HCT116 (cell line): Measurements from ENCODE around the gene KCNK3. TPM values are rescaled to one million over a fixed set of nuclear protein-coding genes. Genes with fewer than 3 reads are reported as not detected.

Source experiments
- ATAC-seq: fragments of 200-7000 bp; cut with Tn5 transposase; 2 replicates; pipeline ENCODE4 v1.9.1; 2020; ENCODE audit warnings: mild to moderate bottlenecking, moderate library complexity
- BruUV-seq: library from RNA; stranded (reverse); fragments of 400-500 nt; replicated peaks from 2 replicates; lab custom pipeline; 2021; lab: Mats Ljungman, UMichigan
- CTCF ChIA-PET: fragments of 300-600 bp; sonication (Branson Sonifier 250); formaldehyde crosslinking; loops from one replicate; lab custom pipeline; 2021; ENCODE audit warnings: antibody characterized with exemption; lab: Charles Lee
- POLR2A ChIA-PET: fragments of 300-600, 350-600 bp; sonication (Branson Sonifier 250); formaldehyde crosslinking; loops from one replicate; lab custom pipeline; 2021; ENCODE audit warnings: antibody characterized with exemption; lab: Charles Lee
- RAD21 ChIA-PET, 2 experiments: fragments of 300-600 bp; sonication (Branson Sonifier 250); formaldehyde crosslinking; loops; one replicate each; lab custom pipeline; 2023; ENCODE audit warnings: low total read pairs in 2 of 2; ENCODE audit not compliant: uncharacterized antibody in 2 of 2, unreplicated experiment in 2 of 2, low non-redundant PET in 1 of 2; lab: Charles Lee
- DNase-seq: peaks from one replicate; pipeline ENCODE4 v3.0.0-alpha.2; 2010; ENCODE audit warnings: low read depth, low spot score
- H2AFZ ChIP-seq: fragments of 200-600 bp; shearing (Covaris generic), sonication (generic); 2 replicates; pipeline ENCODE4 v1.6.1; 2017; ENCODE audit warnings: low read depth, mixed run types, mixed read lengths, antibody characterized with exemption, low read length; ENCODE audit not compliant: poor library complexity, severe bottlenecking
- H3K27ac ChIP-seq: 2 replicates; pipeline ENCODE4 v1.5.1; 2012; ENCODE audit warnings: low read depth, low read length
- H3K27me3 ChIP-seq: fragments of 200-600 bp; sonication (generic); 2 replicates; pipeline ENCODE4 v1.6.1; 2016; ENCODE audit warnings: mixed run types, low read length, mixed read lengths; ENCODE audit not compliant: insufficient read depth
- H3K36me3 ChIP-seq, 2 experiments: fragments of 200-500 bp in 1 of 2; fragments of 200-600 bp in 1 of 2; sonication (Bioruptor generic) in 1 of 2; sonication (generic) in 1 of 2; 2 replicates each; pipeline versions ENCODE4 v1.5.1 to v1.6.1; 2014 to 2016; ENCODE audit warnings: low read length in 2 of 2, inconsistent platforms in 1 of 2, mixed read lengths in 1 of 2, mixed run types in 1 of 2; ENCODE audit not compliant: insufficient read depth in 2 of 2, control insufficient read depth in 1 of 2
- H3K4me1 ChIP-seq, 2 experiments: fragments of 200-600 bp in 1 of 2; sonication (generic) in 1 of 2; 2 replicates each; pipeline versions ENCODE4 v1.5.1 to v1.6.1; 2012 to 2017; ENCODE audit warnings: low read length in 2 of 2, inconsistent platforms in 1 of 2, mild to moderate bottlenecking in 1 of 2, mixed read lengths in 1 of 2, mixed run types in 1 of 2, moderate library complexity in 1 of 2; ENCODE audit not compliant: insufficient read depth in 2 of 2, control insufficient read depth in 1 of 2
- H3K4me2 ChIP-seq: fragments of 200-600 bp; sonication (generic); 2 replicates; pipeline ENCODE4 v1.6.1; 2017; ENCODE audit warnings: mixed run types, low read length, mixed read lengths
- H3K4me3 ChIP-seq, 2 experiments: fragments of 200-600 bp in 1 of 2; sonication (generic) in 1 of 2; replicated peaks in 1 of 2; 2 replicates each; pipeline ENCODE4 v1.5.1; 2011 to 2016; ENCODE audit warnings: low read length in 2 of 2, control low read depth in 1 of 2, low read depth in 1 of 2, mild to moderate bottlenecking in 1 of 2, mixed read lengths in 1 of 2, mixed run types in 1 of 2
- H3K79me2 ChIP-seq: fragments of 200-600 bp; sonication (generic); 2 replicates; pipeline ENCODE4 v1.6.1; 2017; ENCODE audit warnings: mild to moderate bottlenecking, mixed run types, low read length, moderate library complexity, mixed read lengths; ENCODE audit not compliant: insufficient read depth
- H3K9ac ChIP-seq: fragments of 200-600 bp; sonication (generic); 2 replicates; pipeline ENCODE4 v1.6.1; 2016; ENCODE audit warnings: low read length, mixed read lengths
- H3K9me2 ChIP-seq: fragments of 200-600 bp; sonication (generic), shearing (Covaris generic); 2 replicates; pipeline ENCODE4 v1.6.1; 2017; ENCODE audit warnings: mixed run types, mild to moderate bottlenecking, moderate library complexity; ENCODE audit not compliant: insufficient read depth
- H3K9me3 ChIP-seq, 2 experiments: fragments of 200-500 bp in 1 of 2; fragments of 200-600 bp in 1 of 2; sonication (Bioruptor generic) in 1 of 2; sonication (generic) in 1 of 2; 2 replicates each; pipeline ENCODE4 v1.6.1; 2014 to 2017; ENCODE audit warnings: low read length in 2 of 2, mixed read lengths in 2 of 2, inconsistent platforms in 1 of 2, low read depth in 1 of 2, mild to moderate bottlenecking in 1 of 2, mixed run types in 1 of 2, moderate library complexity in 1 of 2; ENCODE audit not compliant: control insufficient read depth in 1 of 2, insufficient read depth in 1 of 2
- H4K20me1 ChIP-seq: fragments of 200-600 bp; sonication (generic), shearing (Covaris generic); 2 replicates; pipeline ENCODE4 v1.6.1; 2017; ENCODE audit warnings: mixed run types, mild to moderate bottlenecking, moderate library complexity; ENCODE audit not compliant: insufficient read depth
- ATF3 ChIP-seq: IDR thresholded peaks from 2 replicates; pipeline ENCODE4 v1.6.1; 2012
- EZH2 ChIP-seq: fragments of 200-600 bp; sonication (generic); IDR thresholded peaks from 2 replicates; pipeline ENCODE4 v1.6.1; 2017; ENCODE audit warnings: antibody characterized with exemption, mixed run types
- MAX ChIP-seq: IDR thresholded peaks from 2 replicates; pipeline ENCODE4 v1.6.1; 2012
- POLR2A ChIP-seq: IDR thresholded peaks from 2 replicates; pipeline ENCODE4 v1.7.0; 2011; ENCODE audit warnings: borderline replicate concordance; ENCODE audit not compliant: insufficient read depth, insufficient read length; ENCODE audit errors: extremely low read depth
- SRF ChIP-seq: IDR thresholded peaks from 2 replicates; pipeline ENCODE4 v1.6.1; 2012; ENCODE audit warnings: low read depth
- intact Hi-C: fragments of 100-400 bp; cut with micrococcal nuclease; formaldehyde crosslinking; loops from 2 replicates; pipeline ENCODE4 v1.10.0; 2022
- total RNA-seq: library from RNA; stranded (reverse); gene quantifications from one replicate; pipeline ENCODE4 v1.2.1, GENCODE V29; 2021; ENCODE audit not compliant: unreplicated experiment

The KCNK3 gene
- total RNA-seq, 1 experiment from 2014 or later: 0.71 TPM

- POLR2A ChIA-PET: no interaction called here
- no peak for TF ChIP-seq EZH2
- no peak for TF ChIP-seq ATF3
- no peak for TF ChIP-seq POLR2A
- no peak for TF ChIP-seq MAX
- Histone ChIP-seq H3K4me3 (no peak overlapping the region), H3K27me3 (no peaks in the 10 kb centered on the region), H3K36me3 (no peaks in the 10 kb centered on the region), H3K27ac (no peak overlapping the region), H3K9me3 (no peaks in the 10 kb centered on the region), H3K4me1 (peaks cover 6 to 19% of the 10 kb centered on the region in 2 experiments), H2AFZ (no peak overlapping the region), H3K4me2 (no peak overlapping the region), H3K79me2 (no peaks in the 10 kb centered on the region), H3K9ac (no peak overlapping the region), H3K9me2 (no peaks in the 10 kb centered on the region), H4K20me1 (no peaks in the 10 kb centered on the region)
- no TSS peak for BruUV-seq
- ATAC-seq (no peak), DNase-seq (no peak)
- intact Hi-C loops: no loop called here
- RAD21 ChIA-PET: no interaction called here
- CTCF ChIA-PET: no interaction called here
Observed at GRCh38 chr2:26699295-26699694, 6.8 kb downstream of the KCNK3 start.

GRCh38 chr2:26700078-26700477, 7.6 kb downstream of the KCNK3 start:
- H3K4me2 ChIP-seq: no peak overlapping the region
- H3K27ac ChIP-seq: no peak overlapping the region
- H3K27me3 ChIP-seq: no peaks in the 10 kb centered on the region
- H3K4me3 ChIP-seq: no peak overlapping the region
- H2AFZ ChIP-seq: no peak overlapping the region
- intact Hi-C loops: no loop called here
- ChIA-PET POLR2A (no interaction called here), CTCF (no interaction called here), RAD21 (no interaction called here)
- H3K36me3 ChIP-seq: no peaks in the 10 kb centered on the region
- no peaks in the 10 kb centered on the region for H4K20me1 ChIP-seq
- no peak for DNase-seq
- no peaks in the 10 kb centered on the region for H3K9me3 ChIP-seq
- BruUV-seq: no TSS peak
- TF ChIP-seq SRF: no peak
- TF ChIP-seq, all 23 proteins: peak for 0
- Histone ChIP-seq H3K9ac (no peak overlapping the region), H3K4me1 (peaks cover 6 to 19% of the 10 kb centered on the region in 2 experiments), H3K79me2 (no peaks in the 10 kb centered on the region), H3K9me2 (no peaks in the 10 kb centered on the region)
- no peak for ATAC-seq
